Ishikawa (cell line): ENCODE data around the gene METTL2B.

Experiments used
- CEBPB ChIP-seq: IDR thresholded peaks from 2 replicates; pipeline ENCODE4 v1.6.1; 2012
- CREB1 ChIP-seq: IDR thresholded peaks from 2 replicates; pipeline ENCODE4 v1.6.1; 2012; ENCODE audit warnings: low read depth
- EGR1 ChIP-seq: IDR thresholded peaks from 2 replicates; pipeline ENCODE4 v1.6.1; 2012
- EP300 ChIP-seq: IDR thresholded peaks from 2 replicates; pipeline ENCODE4 v1.6.1; 2012; ENCODE audit warnings: borderline replicate concordance
- FOXM1 ChIP-seq: IDR thresholded peaks from 2 replicates; pipeline ENCODE4 v1.6.1; 2012; ENCODE audit warnings: low read depth, borderline replicate concordance
- NFIC ChIP-seq: IDR thresholded peaks from 2 replicates; pipeline ENCODE4 v1.6.1; 2012
- RAD21 ChIP-seq: IDR thresholded peaks from 2 replicates; pipeline ENCODE4 v1.6.1; 2012; ENCODE audit warnings: low read depth
- TAF1 ChIP-seq: IDR thresholded peaks from 2 replicates; pipeline ENCODE4 v1.6.1; 2012; ENCODE audit warnings: low read depth, mild to moderate bottlenecking
- TCF12 ChIP-seq: IDR thresholded peaks from 2 replicates; pipeline ENCODE4 v1.6.1; 2012; ENCODE audit warnings: low read depth
- TEAD4 ChIP-seq: IDR thresholded peaks from 2 replicates; pipeline ENCODE4 v1.6.1; 2012
- YY1 ChIP-seq: IDR thresholded peaks from 2 replicates; pipeline ENCODE4 v1.6.1; 2012; ENCODE audit warnings: low read depth
- TF ChIP-seq, protein P1 (sequence below): IDR thresholded peaks from 2 replicates; pipeline ENCODE4 v1.6.1; 2012
- TF ChIP-seq, protein P2 (sequence below): IDR thresholded peaks from 2 replicates; pipeline ENCODE4 v1.6.1; 2012; ENCODE audit warnings: low read depth, mild to moderate bottlenecking
- TF ChIP-seq, protein P3 (sequence below): IDR thresholded peaks from 2 replicates; pipeline ENCODE4 v1.6.1; 2012

DNA sequence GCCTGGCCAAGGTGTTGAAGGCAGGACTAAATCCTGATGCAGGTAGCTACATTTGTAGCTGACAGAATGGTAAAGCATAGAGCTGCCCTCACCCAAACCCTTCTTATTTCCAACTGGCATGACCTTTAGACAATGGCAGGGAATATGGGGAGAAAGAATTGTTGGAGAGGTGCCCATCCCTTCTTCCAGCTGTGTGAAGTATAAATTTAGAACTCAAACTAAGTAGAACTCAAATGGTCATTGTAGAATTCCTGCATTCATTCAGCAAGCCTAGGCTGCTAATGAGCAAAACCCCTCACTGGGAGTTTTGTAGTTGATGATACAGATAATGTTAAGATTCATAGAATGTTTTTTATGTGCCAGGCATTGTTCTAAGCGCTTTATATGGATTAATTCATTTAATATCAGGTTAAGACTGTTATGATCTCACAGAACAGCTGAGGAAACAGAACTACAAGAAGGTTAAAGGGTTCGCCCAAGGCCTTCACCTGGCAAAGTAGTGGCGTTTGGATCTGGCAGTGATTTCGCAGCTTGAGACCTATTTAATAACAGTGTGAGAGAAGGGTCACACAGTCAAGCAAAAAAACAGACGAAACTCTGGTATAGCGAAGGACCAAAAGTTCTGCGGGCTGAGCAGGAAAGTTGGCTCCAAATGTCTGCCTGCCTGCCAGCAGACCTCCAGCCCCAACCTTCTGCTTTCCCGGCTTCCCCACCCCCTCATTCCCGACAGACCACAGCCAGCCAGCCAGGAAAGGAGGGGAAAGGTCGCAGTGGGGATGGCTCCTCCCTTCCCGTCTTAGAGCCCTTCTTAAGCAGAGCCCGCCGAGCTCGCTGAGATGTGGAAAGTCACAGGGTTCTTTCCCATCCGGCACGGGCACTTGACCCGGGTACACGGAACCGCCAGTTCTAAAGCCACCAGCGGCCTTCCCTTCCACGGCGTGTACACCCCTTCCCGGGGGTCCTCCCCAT, 22.4 kb upstream of the METTL2B start:
- TF ChIP-seq TEAD4 (no peak), CREB1 (no peak), CEBPB (no peak), TAF1 (no peak), RAD21 (no peak), FOXM1 (no peak), YY1 (no peak), EP300 (no peak), EGR1 (no peak), TCF12 (no peak), NFIC (no peak)
- TF ChIP-seq, protein P1, sequence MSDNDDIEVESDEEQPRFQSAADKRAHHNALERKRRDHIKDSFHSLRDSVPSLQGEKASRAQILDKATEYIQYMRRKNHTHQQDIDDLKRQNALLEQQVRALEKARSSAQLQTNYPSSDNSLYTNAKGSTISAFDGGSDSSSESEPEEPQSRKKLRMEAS: no peak
- TF ChIP-seq, protein P2, sequence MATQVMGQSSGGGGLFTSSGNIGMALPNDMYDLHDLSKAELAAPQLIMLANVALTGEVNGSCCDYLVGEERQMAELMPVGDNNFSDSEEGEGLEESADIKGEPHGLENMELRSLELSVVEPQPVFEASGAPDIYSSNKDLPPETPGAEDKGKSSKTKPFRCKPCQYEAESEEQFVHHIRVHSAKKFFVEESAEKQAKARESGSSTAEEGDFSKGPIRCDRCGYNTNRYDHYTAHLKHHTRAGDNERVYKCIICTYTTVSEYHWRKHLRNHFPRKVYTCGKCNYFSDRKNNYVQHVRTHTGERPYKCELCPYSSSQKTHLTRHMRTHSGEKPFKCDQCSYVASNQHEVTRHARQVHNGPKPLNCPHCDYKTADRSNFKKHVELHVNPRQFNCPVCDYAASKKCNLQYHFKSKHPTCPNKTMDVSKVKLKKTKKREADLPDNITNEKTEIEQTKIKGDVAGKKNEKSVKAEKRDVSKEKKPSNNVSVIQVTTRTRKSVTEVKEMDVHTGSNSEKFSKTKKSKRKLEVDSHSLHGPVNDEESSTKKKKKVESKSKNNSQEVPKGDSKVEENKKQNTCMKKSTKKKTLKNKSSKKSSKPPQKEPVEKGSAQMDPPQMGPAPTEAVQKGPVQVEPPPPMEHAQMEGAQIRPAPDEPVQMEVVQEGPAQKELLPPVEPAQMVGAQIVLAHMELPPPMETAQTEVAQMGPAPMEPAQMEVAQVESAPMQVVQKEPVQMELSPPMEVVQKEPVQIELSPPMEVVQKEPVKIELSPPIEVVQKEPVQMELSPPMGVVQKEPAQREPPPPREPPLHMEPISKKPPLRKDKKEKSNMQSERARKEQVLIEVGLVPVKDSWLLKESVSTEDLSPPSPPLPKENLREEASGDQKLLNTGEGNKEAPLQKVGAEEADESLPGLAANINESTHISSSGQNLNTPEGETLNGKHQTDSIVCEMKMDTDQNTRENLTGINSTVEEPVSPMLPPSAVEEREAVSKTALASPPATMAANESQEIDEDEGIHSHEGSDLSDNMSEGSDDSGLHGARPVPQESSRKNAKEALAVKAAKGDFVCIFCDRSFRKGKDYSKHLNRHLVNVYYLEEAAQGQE: no peak
- TF ChIP-seq, protein P3, sequence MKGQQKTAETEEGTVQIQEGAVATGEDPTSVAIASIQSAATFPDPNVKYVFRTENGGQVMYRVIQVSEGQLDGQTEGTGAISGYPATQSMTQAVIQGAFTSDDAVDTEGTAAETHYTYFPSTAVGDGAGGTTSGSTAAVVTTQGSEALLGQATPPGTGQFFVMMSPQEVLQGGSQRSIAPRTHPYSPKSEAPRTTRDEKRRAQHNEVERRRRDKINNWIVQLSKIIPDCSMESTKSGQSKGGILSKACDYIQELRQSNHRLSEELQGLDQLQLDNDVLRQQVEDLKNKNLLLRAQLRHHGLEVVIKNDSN: no peak
